ENCODE measurements around the gene TSPEAR. TPM values are rescaled to one million over a fixed set of nuclear protein-coding genes. Genes with fewer than 3 reads are reported as not detected.

TSPEAR gene
- total and polyA plus RNA-seq, 2 of the 13 experiments (the other 11 are each of a cell fraction or from before 2014, with no cell fraction given) = 0.07 to 0.32 TPM

DNA sequence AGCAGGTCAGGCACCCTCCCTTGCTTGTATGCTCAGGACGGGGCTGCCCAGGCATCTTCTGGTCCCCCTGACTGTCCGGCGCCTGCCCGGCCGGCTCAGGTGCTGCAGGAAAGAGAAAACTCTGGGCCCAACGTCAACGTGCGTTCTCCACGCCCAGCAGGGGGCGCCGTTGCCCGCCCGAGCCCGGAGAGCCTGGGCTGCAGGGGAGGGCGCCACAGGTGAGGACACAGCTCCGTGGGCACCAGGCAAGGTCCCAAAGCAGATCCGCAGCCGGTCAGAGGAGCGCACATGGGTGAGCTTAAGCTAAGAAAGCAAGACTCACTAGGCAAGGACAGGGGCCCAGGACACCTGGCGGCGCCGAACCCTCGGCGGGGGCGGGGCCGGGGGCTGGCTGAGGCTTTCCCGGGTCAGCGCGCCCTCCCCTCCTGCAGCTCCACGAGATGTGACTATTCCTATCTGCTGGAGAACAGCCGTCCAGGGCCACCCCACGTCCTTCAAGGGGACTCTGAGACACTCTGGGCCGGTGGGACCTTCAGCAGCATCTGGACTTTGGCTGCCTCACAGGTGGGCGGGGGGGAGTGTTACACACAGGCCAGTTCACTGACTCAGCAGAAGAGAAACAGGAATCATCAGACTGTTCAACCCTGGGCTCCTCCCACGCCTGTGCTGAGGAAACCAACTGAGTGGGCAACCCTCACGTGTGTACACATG lies 200.7 kb downstream of the TSPEAR start (continued):
- TF ChIP-seq KDM6A (CRISPR knock-in tag; IDR thresholded peaks at IDR 0.05; ENCODE audit: low read depth) = no peak
- no peak for TF ChIP-seq RNF2 (conservative IDR thresholded peaks at IDR 0.05; ENCODE audit: low read depth)
- no peak for TF ChIP-seq MEIS2 (CRISPR knock-in tag; IDR thresholded peaks at IDR 0.05)
- 0 out of 2 replicates have a peak, but pooled peaks have one; percentile 29 for TF ChIP-seq CBFB (CRISPR knock-in tag; IDR thresholded peaks at IDR 0.05)
- TF ChIP-seq ZNF160 (CRISPR knock-in tag; IDR thresholded peaks at IDR 0.05) = 0 out of 2 replicates have a peak, but pooled peaks have one; percentile 57
- TF ChIP-seq YY1 (IDR thresholded peaks at IDR 0.05; ENCODE audit: insufficient read depth, insufficient replicate concordance, low read depth, low read length) = no peak
- TF ChIP-seq ZNF781 (CRISPR knock-in tag; IDR thresholded peaks at IDR 0.05; ENCODE audit: borderline replicate concordance, not compliant biosample characterization) = no peak
- TF ChIP-seq, protein P1, sequence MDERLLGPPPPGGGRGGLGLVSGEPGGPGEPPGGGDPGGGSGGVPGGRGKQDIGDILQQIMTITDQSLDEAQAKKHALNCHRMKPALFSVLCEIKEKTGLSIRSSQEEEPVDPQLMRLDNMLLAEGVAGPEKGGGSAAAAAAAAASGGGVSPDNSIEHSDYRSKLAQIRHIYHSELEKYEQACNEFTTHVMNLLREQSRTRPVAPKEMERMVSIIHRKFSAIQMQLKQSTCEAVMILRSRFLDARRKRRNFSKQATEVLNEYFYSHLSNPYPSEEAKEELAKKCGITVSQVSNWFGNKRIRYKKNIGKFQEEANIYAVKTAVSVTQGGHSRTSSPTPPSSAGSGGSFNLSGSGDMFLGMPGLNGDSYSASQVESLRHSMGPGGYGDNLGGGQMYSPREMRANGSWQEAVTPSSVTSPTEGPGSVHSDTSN (CRISPR knock-in tag; IDR thresholded peaks at IDR 0.05) = no peak
- no peak for TF ChIP-seq ZNF44 (CRISPR knock-in tag; IDR thresholded peaks at IDR 0.05)
- no peak for TF ChIP-seq FOXA1 (IDR thresholded peaks at IDR 0.05)
- TF ChIP-seq FOXA1 (CRISPR knock-in tag; IDR thresholded peaks at IDR 0.05) = 0 out of 2 replicates have a peak, but pooled peaks have one; percentile 7
- TF ChIP-seq, protein P2, sequence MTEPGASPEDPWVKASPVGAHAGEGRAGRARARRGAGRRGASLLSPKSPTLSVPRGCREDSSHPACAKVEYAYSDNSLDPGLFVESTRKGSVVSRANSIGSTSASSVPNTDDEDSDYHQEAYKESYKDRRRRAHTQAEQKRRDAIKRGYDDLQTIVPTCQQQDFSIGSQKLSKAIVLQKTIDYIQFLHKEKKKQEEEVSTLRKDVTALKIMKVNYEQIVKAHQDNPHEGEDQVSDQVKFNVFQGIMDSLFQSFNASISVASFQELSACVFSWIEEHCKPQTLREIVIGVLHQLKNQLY (CRISPR knock-in tag; IDR thresholded peaks at IDR 0.05) = no peak
- TF ChIP-seq JUNB (CRISPR knock-in tag; IDR thresholded peaks at IDR 0.05; ENCODE audit: borderline replicate concordance) = no peak
- peak; percentile 52; the same call in 1 of the 2 replicates for TF ChIP-seq ESRRA (CRISPR knock-in tag; IDR thresholded peaks at IDR 0.05; ENCODE audit: low read depth)
- TF ChIP-seq RELA (CRISPR knock-in tag; IDR thresholded peaks at IDR 0.05) = no peak
- TF ChIP-seq NR1H2 (CRISPR knock-in tag; IDR thresholded peaks at IDR 0.05; ENCODE audit: borderline replicate concordance, low read depth) = 0 out of 2 replicates have a peak, but pooled peaks have one; percentile 47
- TF ChIP-seq, protein P3, sequence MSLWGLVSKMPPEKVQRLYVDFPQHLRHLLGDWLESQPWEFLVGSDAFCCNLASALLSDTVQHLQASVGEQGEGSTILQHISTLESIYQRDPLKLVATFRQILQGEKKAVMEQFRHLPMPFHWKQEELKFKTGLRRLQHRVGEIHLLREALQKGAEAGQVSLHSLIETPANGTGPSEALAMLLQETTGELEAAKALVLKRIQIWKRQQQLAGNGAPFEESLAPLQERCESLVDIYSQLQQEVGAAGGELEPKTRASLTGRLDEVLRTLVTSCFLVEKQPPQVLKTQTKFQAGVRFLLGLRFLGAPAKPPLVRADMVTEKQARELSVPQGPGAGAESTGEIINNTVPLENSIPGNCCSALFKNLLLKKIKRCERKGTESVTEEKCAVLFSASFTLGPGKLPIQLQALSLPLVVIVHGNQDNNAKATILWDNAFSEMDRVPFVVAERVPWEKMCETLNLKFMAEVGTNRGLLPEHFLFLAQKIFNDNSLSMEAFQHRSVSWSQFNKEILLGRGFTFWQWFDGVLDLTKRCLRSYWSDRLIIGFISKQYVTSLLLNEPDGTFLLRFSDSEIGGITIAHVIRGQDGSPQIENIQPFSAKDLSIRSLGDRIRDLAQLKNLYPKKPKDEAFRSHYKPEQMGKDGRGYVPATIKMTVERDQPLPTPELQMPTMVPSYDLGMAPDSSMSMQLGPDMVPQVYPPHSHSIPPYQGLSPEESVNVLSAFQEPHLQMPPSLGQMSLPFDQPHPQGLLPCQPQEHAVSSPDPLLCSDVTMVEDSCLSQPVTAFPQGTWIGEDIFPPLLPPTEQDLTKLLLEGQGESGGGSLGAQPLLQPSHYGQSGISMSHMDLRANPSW (CRISPR knock-in tag; IDR thresholded peaks at IDR 0.05; ENCODE audit: borderline replicate concordance) = no peak
- no peak for TF ChIP-seq KMT2A (CRISPR knock-in tag; IDR thresholded peaks at IDR 0.05)
- TF ChIP-seq, protein P4, sequence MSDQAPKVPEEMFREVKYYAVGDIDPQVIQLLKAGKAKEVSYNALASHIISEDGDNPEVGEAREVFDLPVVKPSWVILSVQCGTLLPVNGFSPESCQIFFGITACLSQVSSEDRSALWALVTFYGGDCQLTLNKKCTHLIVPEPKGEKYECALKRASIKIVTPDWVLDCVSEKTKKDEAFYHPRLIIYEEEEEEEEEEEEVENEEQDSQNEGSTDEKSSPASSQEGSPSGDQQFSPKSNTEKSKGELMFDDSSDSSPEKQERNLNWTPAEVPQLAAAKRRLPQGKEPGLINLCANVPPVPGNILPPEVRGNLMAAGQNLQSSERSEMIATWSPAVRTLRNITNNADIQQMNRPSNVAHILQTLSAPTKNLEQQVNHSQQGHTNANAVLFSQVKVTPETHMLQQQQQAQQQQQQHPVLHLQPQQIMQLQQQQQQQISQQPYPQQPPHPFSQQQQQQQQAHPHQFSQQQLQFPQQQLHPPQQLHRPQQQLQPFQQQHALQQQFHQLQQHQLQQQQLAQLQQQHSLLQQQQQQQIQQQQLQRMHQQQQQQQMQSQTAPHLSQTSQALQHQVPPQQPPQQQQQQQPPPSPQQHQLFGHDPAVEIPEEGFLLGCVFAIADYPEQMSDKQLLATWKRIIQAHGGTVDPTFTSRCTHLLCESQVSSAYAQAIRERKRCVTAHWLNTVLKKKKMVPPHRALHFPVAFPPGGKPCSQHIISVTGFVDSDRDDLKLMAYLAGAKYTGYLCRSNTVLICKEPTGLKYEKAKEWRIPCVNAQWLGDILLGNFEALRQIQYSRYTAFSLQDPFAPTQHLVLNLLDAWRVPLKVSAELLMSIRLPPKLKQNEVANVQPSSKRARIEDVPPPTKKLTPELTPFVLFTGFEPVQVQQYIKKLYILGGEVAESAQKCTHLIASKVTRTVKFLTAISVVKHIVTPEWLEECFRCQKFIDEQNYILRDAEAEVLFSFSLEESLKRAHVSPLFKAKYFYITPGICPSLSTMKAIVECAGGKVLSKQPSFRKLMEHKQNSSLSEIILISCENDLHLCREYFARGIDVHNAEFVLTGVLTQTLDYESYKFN (CRISPR knock-in tag; conservative IDR thresholded peaks at IDR 0.05) = 0 out of 2 replicates have a peak, but pooled peaks have one; percentile 18
- peak; percentile 78; the same call in 1 of the 2 replicates for TF ChIP-seq KDM3A (CRISPR knock-in tag; IDR thresholded peaks at IDR 0.05; ENCODE audit: low read depth)
- TF ChIP-seq ZIK1 (CRISPR knock-in tag; IDR thresholded peaks at IDR 0.05; ENCODE audit: borderline replicate concordance, low read depth) = no peak
